Activated naive CD8-positive, alpha-beta T cell treated with anti-CD3 and anti-CD28 coated beads, Interleukin-2, amount 50 U/mL, for 16 hours (primary cell): ENCODE data around the gene AMZ2.
"Not testable (repeated sequence)": the region's sequence is repeated elsewhere in the genome, so short reads cannot be mapped to it uniquely, and the experiment has no call there.

Source experiments
- DNase-seq: peaks from one replicate; pipeline ENCODE4 v3.0.0-alpha.2; 2020; ENCODE audit warnings: low read depth, low spot score

AMZ2 gene

GRCh38 chr17:68248891-68249290 is 1.0 kb downstream of the AMZ2 start:
- no peak for DNase-seq

GRCh38 chr17:68249354-68249765 is 1.5 kb downstream of the AMZ2 start:
- DNase-seq, result no peak

GRCh38 chr17:68253426-68253825 is 5.6 kb downstream of the AMZ2 start:
- DNase-seq, result not testable (repeated sequence)

- DNase-seq, result no peak
Measured at GRCh38 chr17:68255151-68255550, 7.3 kb downstream of the AMZ2 start.

- DNase-seq, result no peak
Measured at GRCh38 chr17:68255731-68256538, 8.1 kb downstream of the AMZ2 start.

GRCh38 chr17:68256701-68257100 is 8.9 kb downstream of the AMZ2 start:
- not testable (repeated sequence) for DNase-seq

- no peak for DNase-seq
Measured at GRCh38 chr17:68257934-68258333, 10.1 kb downstream of the AMZ2 start.

- peak; percentile 46 for DNase-seq
Measured at GRCh38 chr17:68258890-68259647, 11.2 kb downstream of the AMZ2 start.

GRCh38 chr17:68259648-68259951 is 11.8 kb downstream of the AMZ2 start:
- DNase-seq, result not testable (repeated sequence)

GRCh38 chr17:68260051-68260762 is 12.4 kb downstream of the AMZ2 start:
- no peak for DNase-seq

- not testable (repeated sequence) for DNase-seq
Measured at GRCh38 chr17:68262467-68262866, 14.6 kb downstream of the AMZ2 start.

- DNase-seq, result not testable (repeated sequence)
Measured at GRCh38 chr17:68263101-68263681, 15.3 kb downstream of the AMZ2 start.

GRCh38 chr17:68265833-68266232 is 18.0 kb downstream of the AMZ2 start:
- DNase-seq, result not testable (repeated sequence)

- no peak for DNase-seq
Measured at GRCh38 chr17:68273722-68274121, 25.9 kb downstream of the AMZ2 start.

- DNase-seq, result not testable (repeated sequence)
Measured at GRCh38 chr17:68276339-68276738, 28.5 kb downstream of the AMZ2 start.

- DNase-seq, result no peak
Measured at GRCh38 chr17:68277807-68278206, 30.0 kb downstream of the AMZ2 start.

GRCh38 chr17:68281965-68282364 is 34.1 kb downstream of the AMZ2 start:
- not testable (repeated sequence) for DNase-seq

GRCh38 chr17:68288375-68288774 is 40.5 kb downstream of the AMZ2 start:
- no peak for DNase-seq

- no peak for DNase-seq
Measured at GRCh38 chr17:68288804-68289203, 41.0 kb downstream of the AMZ2 start.

- no peak for DNase-seq
Measured at GRCh38 chr17:68289473-68289872, 41.6 kb downstream of the AMZ2 start.

- no peak for DNase-seq
Measured at GRCh38 chr17:68289936-68290267, 42.1 kb downstream of the AMZ2 start.
